ENCODE data around the gene SWT1. TPM values are rescaled to one million over a fixed set of nuclear protein-coding genes. Genes with fewer than 3 reads are reported as not detected.
A peak's percentile ranks its signal among the peaks of the same experiment; 100 is the strongest.
"Not testable (repeated sequence)": the region's sequence is repeated elsewhere in the genome, so short reads cannot be mapped to it uniquely, and the experiment has no call there.

The SWT1 gene
- total and polyA plus RNA-seq, 2 experiments from 2014 or later = 1.6 to 2.8 TPM

- Histone ChIP-seq H3K27me3 (replicated peaks; ENCODE audit: insufficient read depth) (no peaks in the 10 kb centered on the region), H3K27ac (no peak overlapping the region), H3K4me3 (no peak overlapping the region), H2AFZ (peak overlapping the region; percentile 100; the same call in 1 of the 2 replicates), H4K20me1 (ENCODE audit: insufficient read depth) (0 out of 2 replicates have a peak, but pooled peaks cover 8% of the 10 kb centered on the region), H3K9me3 (ENCODE audit: low read depth) (no peaks in the 10 kb centered on the region), H3K9ac (no peak overlapping the region), H3K36me3 (ENCODE audit: low read depth) (no peaks in the 10 kb centered on the region), H3K79me2 (ENCODE audit: insufficient read depth) (peaks cover 30% of the 10 kb centered on the region), H3F3A (ENCODE audit: insufficient read depth) (no peaks in the 10 kb centered on the region), H3K9me2 (ENCODE audit: insufficient read depth) (no peaks in the 10 kb centered on the region), H3K4me1 (ENCODE audit: insufficient read depth) (peaks cover 19% of the 10 kb centered on the region), H3K4me2 (ENCODE audit: unreplicated experiment) (no peak overlapping the region)
- no peak for DNase-seq
- in situ Hi-C loops (cut with MboI) = no loop called here
- TF ChIP-seq EZH2phosphoT487 (IDR thresholded peaks at IDR 0.05; ENCODE audit: insufficient read depth, low read depth) = no peak
- 88 to 93% methylated on average over 7 to 10 of the region's 10 CpGs for WGBS, 2 experiments (ENCODE audit: low coverage in 1 of 2, low lambda C conversion rate in 2 of 2, missing lambda C conversion rate in 2 of 2)
Observed at GRCh38 chr1:185318431-185319138, 161.6 kb downstream of the SWT1 start.

- no peaks in the 10 kb centered on the region for H3K9me3 ChIP-seq (ENCODE audit: low read depth)
- no peak overlapping the region for H3K27ac ChIP-seq
- H3F3A ChIP-seq (ENCODE audit: insufficient read depth) = no peaks in the 10 kb centered on the region
- no peak overlapping the region for H3K9ac ChIP-seq
- in situ Hi-C loops (cut with MboI) = no loop called here
- peaks cover 25% of the 10 kb centered on the region for H3K79me2 ChIP-seq (ENCODE audit: insufficient read depth)
- no peaks in the 10 kb centered on the region for H3K9me2 ChIP-seq (ENCODE audit: insufficient read depth)
- peak overlapping the region; percentile 24; the same call in 1 of the 2 replicates for H2AFZ ChIP-seq
- H4K20me1 ChIP-seq (ENCODE audit: insufficient read depth) = 0 out of 2 replicates have a peak, but pooled peaks cover 5% of the 10 kb centered on the region
- H3K4me3 ChIP-seq = no peak overlapping the region
- no peak for DNase-seq
- peaks cover 13% of the 10 kb centered on the region for H3K4me1 ChIP-seq (ENCODE audit: insufficient read depth)
- WGBS, 2 experiments (ENCODE audit: low coverage in 1 of 2, low lambda C conversion rate in 2 of 2, missing lambda C conversion rate in 2 of 2) = 3 to 18% methylated on average over 1 of the region's 1 CpG
- no peaks in the 10 kb centered on the region for H3K27me3 ChIP-seq (replicated peaks; ENCODE audit: insufficient read depth)
- no peak overlapping the region for H3K4me2 ChIP-seq (ENCODE audit: unreplicated experiment)
- H3K36me3 ChIP-seq (ENCODE audit: low read depth) = no peaks in the 10 kb centered on the region
- TF ChIP-seq EZH2phosphoT487 (IDR thresholded peaks at IDR 0.05; ENCODE audit: insufficient read depth, low read depth) (no peak), EZH2 (IDR thresholded peaks at IDR 0.05; ENCODE audit: insufficient read depth, poor library complexity, severe bottlenecking) (no peak)
Observed at GRCh38 chr1:185319139-185319475, 162.1 kb downstream of the SWT1 start.

GRCh38 chr1:185321104-185321503 lies 164.1 kb downstream of the SWT1 start:
- 93 to 96% methylated on average over 7 of the region's 7 CpGs for WGBS, 2 experiments (ENCODE audit: low coverage in 1 of 2, low lambda C conversion rate in 2 of 2, missing lambda C conversion rate in 2 of 2)
- H3K9ac ChIP-seq, DNase-seq: not testable (repeated sequence)

GRCh38 chr1:185321653-185322221 lies 164.8 kb downstream of the SWT1 start:
- DNase-seq; in situ Hi-C loops (cut with MboI): not testable (repeated sequence)
- 96% methylated on average over 16 to 36 of the region's 36 CpGs for WGBS, 2 experiments (ENCODE audit: low coverage in 1 of 2, low lambda C conversion rate in 2 of 2, missing lambda C conversion rate in 2 of 2)

More at GRCh38 chr1:185321104-185321503, 164.1 kb downstream of the SWT1 start:
- H3K4me2 ChIP-seq (ENCODE audit: unreplicated experiment); H3K9me2 ChIP-seq (ENCODE audit: insufficient read depth); in situ Hi-C loops (cut with MboI); H3K9me3 ChIP-seq (ENCODE audit: low read depth); H3K4me1 ChIP-seq (ENCODE audit: insufficient read depth); H3K27me3 ChIP-seq (replicated peaks; ENCODE audit: insufficient read depth); H3F3A ChIP-seq (ENCODE audit: insufficient read depth); H3K4me3 ChIP-seq; H3K36me3 ChIP-seq (ENCODE audit: low read depth); H3K79me2 ChIP-seq (ENCODE audit: insufficient read depth); H2AFZ ChIP-seq; H4K20me1 ChIP-seq (ENCODE audit: insufficient read depth); H3K27ac ChIP-seq: not testable (repeated sequence)

GRCh38 chr1:185322636-185323035 lies 165.7 kb downstream of the SWT1 start:
- no peak for TF ChIP-seq EZH2phosphoT487 (IDR thresholded peaks at IDR 0.05; ENCODE audit: insufficient read depth, low read depth)
- no peak for TF ChIP-seq EZH2 (IDR thresholded peaks at IDR 0.05; ENCODE audit: insufficient read depth, poor library complexity, severe bottlenecking)
- WGBS, 2 experiments (ENCODE audit: low coverage in 1 of 2, low lambda C conversion rate in 2 of 2, missing lambda C conversion rate in 2 of 2) = 10 to 12% methylated on average over 2 of the region's 2 CpGs
- Histone ChIP-seq H3K9ac (no peak overlapping the region), H2AFZ (no peak overlapping the region), H3K36me3 (ENCODE audit: low read depth) (no peaks in the 10 kb centered on the region), H3K27ac (no peak overlapping the region), H3K27me3 (replicated peaks; ENCODE audit: insufficient read depth) (no peaks in the 10 kb centered on the region), H4K20me1 (ENCODE audit: insufficient read depth) (no peaks in the 10 kb centered on the region), H3F3A (ENCODE audit: insufficient read depth) (no peaks in the 10 kb centered on the region), H3K79me2 (ENCODE audit: insufficient read depth) (no peaks in the 10 kb centered on the region), H3K9me2 (ENCODE audit: insufficient read depth) (no peaks in the 10 kb centered on the region), H3K9me3 (ENCODE audit: low read depth) (no peaks in the 10 kb centered on the region), H3K4me3 (no peak overlapping the region), H3K4me1 (ENCODE audit: insufficient read depth) (no peaks in the 10 kb centered on the region), H3K4me2 (ENCODE audit: unreplicated experiment) (no peak overlapping the region)
- no peak for DNase-seq
- in situ Hi-C loops (cut with MboI) = no loop called here

More at GRCh38 chr1:185321653-185322221, 164.8 kb downstream of the SWT1 start:
- not testable (repeated sequence) for H3F3A ChIP-seq (ENCODE audit: insufficient read depth); H3K9ac ChIP-seq; H3K4me3 ChIP-seq; H3K27me3 ChIP-seq (replicated peaks; ENCODE audit: insufficient read depth); H3K79me2 ChIP-seq (ENCODE audit: insufficient read depth); H3K9me2 ChIP-seq (ENCODE audit: insufficient read depth); H3K4me2 ChIP-seq (ENCODE audit: unreplicated experiment); H2AFZ ChIP-seq; H3K27ac ChIP-seq; H3K9me3 ChIP-seq (ENCODE audit: low read depth); H3K4me1 ChIP-seq (ENCODE audit: insufficient read depth); H3K36me3 ChIP-seq (ENCODE audit: low read depth); H4K20me1 ChIP-seq (ENCODE audit: insufficient read depth)

Data from GM23248 (cell line).